ENCODE results near the gene SHTN1.

The SHTN1 gene

GRCh38 chr10:116985611-116986010, 19.4 kb downstream of the SHTN1 start:
- DNase-seq (ENCODE audit: low read depth in 2 of 2) = no peak

GRCh38 chr10:116984202-116984990, 20.6 kb downstream of the SHTN1 start:
- DNase-seq (ENCODE audit: low read depth in 2 of 2) = no peak

DNA sequence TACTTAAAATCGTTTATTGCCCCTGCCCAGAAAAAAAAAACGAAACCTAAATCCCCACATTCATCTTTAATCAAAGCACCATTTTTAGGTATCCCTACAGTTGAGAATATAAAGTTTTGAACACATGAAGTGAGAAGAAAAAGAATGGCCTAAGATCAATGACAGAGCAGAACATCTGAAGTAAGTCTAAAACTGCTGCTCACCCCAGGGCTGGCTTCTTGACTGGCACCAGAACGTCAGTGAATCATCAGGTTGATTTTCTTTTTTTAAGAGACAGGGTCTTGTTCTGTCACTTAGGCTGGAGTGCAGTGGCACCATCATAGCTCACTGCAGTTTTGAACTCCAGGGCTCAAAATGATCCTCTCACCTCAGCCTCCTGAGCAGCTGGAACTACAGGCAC, 24.9 kb downstream of the SHTN1 start:
- no peak for DNase-seq (ENCODE audit: low read depth in 2 of 2)

GRCh38 chr10:116978901-116979300, 26.1 kb downstream of the SHTN1 start:
- DNase-seq (ENCODE audit: low read depth in 2 of 2) = no peak

DNA sequence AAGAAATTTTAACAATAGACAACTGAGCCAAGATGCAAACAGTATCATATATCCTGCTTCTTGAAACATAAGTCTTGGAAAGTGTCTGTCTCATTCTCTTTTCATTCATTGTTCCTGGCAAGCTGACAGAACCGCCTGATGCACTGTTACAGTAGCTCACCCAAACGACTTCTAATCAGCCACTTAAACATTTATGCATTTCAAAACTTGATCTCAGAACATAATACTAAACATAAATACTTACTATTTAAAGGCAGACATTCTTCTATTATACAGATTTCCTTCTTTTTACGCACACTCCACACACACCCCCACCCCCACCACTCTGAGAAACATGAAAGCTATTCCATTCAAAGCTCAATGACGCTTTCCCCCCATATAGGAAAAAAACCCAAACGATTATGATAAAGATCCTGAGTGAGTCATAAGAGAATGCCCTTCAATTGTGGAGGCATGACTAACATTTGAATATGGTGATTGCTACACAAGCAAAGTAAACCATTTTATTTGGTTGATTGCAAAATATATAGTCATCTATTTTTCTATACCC, 30.5 kb downstream of the SHTN1 start:
- DNase-seq (ENCODE audit: low read depth in 2 of 2) = no peak

GRCh38 chr10:116973946-116974455, 31.0 kb downstream of the SHTN1 start:
- no peak for DNase-seq (ENCODE audit: low read depth in 2 of 2)

GRCh38 chr10:116973371-116973905, 31.5 kb downstream of the SHTN1 start:
- no peak for DNase-seq (ENCODE audit: low read depth in 2 of 2)

GRCh38 chr10:116972131-116972530, 32.9 kb downstream of the SHTN1 start:
- DNase-seq (ENCODE audit: low read depth in 2 of 2) = no peak

DNA sequence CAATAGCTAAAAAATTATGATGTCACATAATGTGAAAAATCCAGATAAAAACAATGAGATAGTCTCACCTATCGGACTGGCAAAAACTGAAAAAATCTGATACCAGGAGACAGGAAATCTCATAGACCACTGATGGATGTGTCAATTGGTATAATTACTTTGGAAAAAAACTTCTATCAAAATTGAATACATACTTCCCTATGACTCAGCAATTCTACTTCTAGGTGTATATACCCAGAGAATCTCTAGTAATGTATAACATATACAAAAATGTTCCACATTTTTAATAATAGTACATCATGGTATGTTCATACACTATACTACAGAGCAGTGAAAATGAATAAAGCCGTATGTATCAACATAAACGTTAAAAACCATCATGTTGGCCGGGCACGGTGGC, 34.9 kb downstream of the SHTN1 start:
- no peak for DNase-seq (ENCODE audit: low read depth in 2 of 2)

- DNase-seq (ENCODE audit: low read depth in 2 of 2) = no peak
Observed at GRCh38 chr10:116968331-116968730, 36.7 kb downstream of the SHTN1 start.

DNA sequence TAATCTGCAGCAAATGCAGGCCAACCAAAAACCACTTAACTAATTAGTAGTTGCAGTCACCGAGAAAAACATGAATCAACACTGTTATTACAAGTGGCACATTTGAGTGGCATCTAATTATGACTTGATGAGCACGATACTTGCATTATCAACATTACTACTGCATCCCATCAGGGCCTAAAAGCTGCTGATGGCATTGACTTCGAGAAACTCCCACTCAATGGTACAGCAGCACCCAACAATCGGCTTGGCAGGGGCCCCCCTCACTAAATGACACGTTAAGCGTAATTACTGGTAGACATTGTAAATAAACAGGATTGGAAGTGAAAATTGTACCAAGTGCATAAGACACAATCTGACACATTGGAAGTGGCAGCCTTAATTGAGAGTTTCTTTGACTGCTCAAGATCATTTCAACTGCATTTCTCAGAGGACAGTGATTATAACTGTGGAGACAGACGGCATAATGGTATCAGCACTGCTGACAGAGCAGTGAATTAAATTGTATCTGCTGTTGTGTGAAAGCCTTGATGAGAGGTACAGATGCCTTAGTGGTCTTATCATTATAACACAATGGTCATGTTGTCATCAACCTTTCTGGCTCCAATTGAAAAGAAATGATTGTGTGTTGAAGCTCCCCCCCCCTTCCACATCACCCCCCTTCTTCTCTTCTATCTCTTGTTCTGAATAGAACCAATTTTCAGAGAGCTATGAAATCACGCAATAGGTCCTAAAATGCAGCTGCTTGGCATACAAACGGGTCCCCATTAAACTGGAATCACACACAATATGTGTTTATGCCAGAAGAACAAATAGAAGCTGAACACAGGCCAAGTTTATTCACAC, 43.4 kb downstream of the SHTN1 start:
- DNase-seq (ENCODE audit: low read depth in 2 of 2) = no peak

- DNase-seq (ENCODE audit: low read depth in 2 of 2) = no peak
Observed at GRCh38 chr10:116960066-116960776, 44.8 kb downstream of the SHTN1 start.

DNA sequence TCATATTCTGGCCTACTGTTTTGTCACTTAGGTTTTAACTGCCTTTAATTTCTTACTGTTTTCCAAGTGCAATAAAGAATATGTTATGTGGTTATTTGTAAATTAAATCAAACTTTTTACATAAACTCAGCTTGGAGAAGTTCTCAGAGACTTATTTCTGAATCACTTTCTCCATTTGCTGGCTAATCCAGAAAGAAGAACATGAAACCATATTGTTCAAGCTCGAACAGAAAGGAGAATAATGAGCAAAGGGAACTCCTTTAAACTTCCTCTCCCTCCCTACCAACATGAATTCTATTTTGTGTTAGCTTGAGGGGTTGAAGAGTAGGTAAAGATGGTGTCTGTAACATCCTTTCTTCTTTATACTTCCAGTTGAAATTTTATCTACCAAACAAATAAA, 52.3 kb downstream of the SHTN1 start:
- DNase-seq (ENCODE audit: low read depth in 2 of 2) = no peak

DNA sequence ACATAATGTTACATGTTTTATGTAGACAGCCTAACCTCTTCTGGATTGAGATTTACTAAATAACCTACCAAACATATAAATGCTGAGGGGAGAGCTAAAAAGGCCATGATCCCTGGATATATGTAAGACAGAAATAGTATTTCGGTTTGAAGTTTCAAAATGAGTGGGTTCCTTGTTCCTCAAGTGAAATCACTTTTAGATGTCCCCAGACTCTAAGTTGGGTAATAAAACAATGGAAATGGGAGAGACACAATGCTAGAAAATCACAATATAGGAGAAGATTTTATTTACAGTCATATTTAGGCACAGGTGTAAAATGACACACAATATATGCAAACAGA, 56.5 kb downstream of the SHTN1 start:
- DNase-seq (ENCODE audit: low read depth in 2 of 2) = no peak

GRCh38 chr10:116947841-116948529, 57.0 kb downstream of the SHTN1 start:
- DNase-seq (ENCODE audit: low read depth in 2 of 2) = no peak

- DNase-seq (ENCODE audit: low read depth in 2 of 2) = no peak
Observed at GRCh38 chr10:116944911-116945310, 60.1 kb downstream of the SHTN1 start.

- no peak for DNase-seq (ENCODE audit: low read depth in 2 of 2)
Observed at GRCh38 chr10:116931806-116932205, 73.2 kb downstream of the SHTN1 start.

- no peak for DNase-seq (ENCODE audit: low read depth in 2 of 2)
Observed at GRCh38 chr10:116926426-116926825, 78.6 kb downstream of the SHTN1 start.

GRCh38 chr10:116925056-116925455, 79.9 kb downstream of the SHTN1 start:
- no peak for DNase-seq (ENCODE audit: low read depth in 2 of 2)

DNA sequence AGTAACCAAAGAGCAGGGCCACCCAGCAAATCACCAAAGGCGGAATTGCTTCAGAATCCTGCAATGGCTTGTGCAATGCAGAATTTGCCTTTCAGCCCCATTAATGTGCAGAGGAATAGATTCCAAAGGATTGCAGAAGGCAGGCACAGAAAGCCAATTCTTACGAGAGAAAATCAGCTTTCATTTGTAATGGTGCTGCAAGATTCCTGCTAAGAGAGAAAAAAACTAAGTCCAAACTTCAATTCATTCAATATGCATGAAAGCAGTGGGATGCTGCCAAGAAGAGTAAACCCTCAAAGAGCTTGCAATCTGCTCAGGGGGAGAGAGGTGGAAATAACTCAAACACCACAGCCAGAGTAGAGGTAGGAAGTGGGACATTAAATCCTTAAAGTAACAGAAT, 85.3 kb downstream of the SHTN1 start:
- DNase-seq (ENCODE audit: low read depth in 2 of 2) = no peak

DNA sequence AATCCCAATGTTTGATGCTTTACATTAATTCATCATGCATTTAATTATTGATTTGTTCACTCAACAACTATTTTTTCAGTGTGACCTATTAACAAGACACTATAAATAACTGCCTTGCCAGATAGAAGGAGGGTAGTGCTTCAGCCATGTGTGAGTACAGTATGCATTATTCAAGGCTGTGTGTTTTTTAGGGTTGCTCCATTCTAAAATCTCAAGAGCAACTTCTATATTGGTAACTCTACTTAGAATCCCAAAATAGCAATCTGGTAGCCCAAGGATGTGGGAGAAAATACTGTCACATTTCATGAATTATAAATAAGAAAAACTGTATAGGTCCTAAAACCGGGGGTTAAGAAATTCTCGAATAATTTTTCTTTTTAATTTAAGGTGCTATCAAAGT, 85.8 kb downstream of the SHTN1 start:
- no peak for DNase-seq (ENCODE audit: low read depth in 2 of 2)

All from stimulated activated CD4-positive, alpha-beta T cell treated with anti-CD3 and anti-CD28 coated beads, Interleukin-12 subunit alpha, Interleukin-12 subunit beta, amount 100 ng/mL, for 24 hours (primary cell).